ENCODE results near the gene PDE4D. TPM values are rescaled to one million over a fixed set of nuclear protein-coding genes. Genes with fewer than 3 reads are reported as not detected.

PDE4D gene
- total RNA-seq, 4 donors from 2014 or later: 35.0 to 121 (median 63.4) TPM

DNA sequence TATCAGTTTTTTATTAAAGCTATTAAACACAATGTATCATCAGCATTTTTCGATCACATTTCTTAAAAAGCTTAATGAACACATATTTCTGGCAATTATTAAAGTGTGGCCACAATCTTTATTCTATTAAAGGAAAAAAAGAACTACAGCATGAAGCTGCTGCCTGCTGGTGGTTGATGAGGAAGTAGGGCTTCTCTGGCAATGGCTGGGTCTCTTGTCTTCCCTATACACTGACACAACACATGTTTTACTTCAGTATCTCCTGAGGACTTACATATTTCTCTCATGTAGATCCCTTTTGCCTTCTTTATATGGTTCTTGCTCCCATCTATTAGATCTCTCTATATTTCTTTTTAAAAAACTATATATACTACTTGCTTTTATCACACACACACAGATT is 719.9 kb downstream of the PDE4D start:
- Histone ChIP-seq H3K27ac (no peak overlapping the region), H3K4me3 (no peak overlapping the region), H3K9me3 (no peaks in the 10 kb centered on the region), H3K27me3 (no peaks in the 10 kb centered on the region), H3K4me1 (peaks cover 0 to 12% (median 0%) of the 10 kb centered on the region in 3 donors), H3K36me3 (peaks cover 0 to 12% of the 10 kb centered on the region in 2 donors)
- no peak for TF ChIP-seq POLR2AphosphoS5 (IDR thresholded peaks at IDR 0.05)
- TF ChIP-seq, protein P1, sequence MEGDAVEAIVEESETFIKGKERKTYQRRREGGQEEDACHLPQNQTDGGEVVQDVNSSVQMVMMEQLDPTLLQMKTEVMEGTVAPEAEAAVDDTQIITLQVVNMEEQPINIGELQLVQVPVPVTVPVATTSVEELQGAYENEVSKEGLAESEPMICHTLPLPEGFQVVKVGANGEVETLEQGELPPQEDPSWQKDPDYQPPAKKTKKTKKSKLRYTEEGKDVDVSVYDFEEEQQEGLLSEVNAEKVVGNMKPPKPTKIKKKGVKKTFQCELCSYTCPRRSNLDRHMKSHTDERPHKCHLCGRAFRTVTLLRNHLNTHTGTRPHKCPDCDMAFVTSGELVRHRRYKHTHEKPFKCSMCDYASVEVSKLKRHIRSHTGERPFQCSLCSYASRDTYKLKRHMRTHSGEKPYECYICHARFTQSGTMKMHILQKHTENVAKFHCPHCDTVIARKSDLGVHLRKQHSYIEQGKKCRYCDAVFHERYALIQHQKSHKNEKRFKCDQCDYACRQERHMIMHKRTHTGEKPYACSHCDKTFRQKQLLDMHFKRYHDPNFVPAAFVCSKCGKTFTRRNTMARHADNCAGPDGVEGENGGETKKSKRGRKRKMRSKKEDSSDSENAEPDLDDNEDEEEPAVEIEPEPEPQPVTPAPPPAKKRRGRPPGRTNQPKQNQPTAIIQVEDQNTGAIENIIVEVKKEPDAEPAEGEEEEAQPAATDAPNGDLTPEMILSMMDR (IDR thresholded peaks at IDR 0.05): no peak
- TF ChIP-seq EP300 (IDR thresholded peaks at IDR 0.05): no peak
- no peak for TF ChIP-seq POLR2A (IDR thresholded peaks at IDR 0.05)
- no peak for ATAC-seq
- 73 to 90% methylated on average over 1 of the region's 1 CpG for WGBS, 2 donors (ENCODE audit: low coverage in 1 of 2)

DNA sequence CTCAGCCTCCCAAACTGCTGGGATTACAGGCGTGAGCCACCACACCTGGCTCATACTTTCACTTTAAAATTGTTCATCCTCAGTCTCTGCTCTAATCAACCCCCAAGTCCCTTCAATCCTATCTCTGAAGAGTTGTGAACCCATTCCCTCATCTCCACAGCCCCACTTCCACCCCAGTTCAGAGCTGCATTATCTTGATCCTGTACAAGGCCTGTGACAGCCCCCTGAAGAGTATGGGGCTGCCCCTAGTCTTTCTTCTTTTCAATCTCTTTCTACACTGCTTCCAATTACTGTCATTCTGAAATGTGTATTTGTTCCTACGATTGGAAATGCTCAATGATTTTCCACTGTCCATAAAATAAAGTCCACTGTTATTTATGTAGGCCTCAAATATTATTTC is 722.4 kb downstream of the PDE4D start:
- Histone ChIP-seq H3K27ac (no peak overlapping the region), H3K9me3 (no peaks in the 10 kb centered on the region), H3K27me3 (no peaks in the 10 kb centered on the region), H3K4me3 (no peak overlapping the region), H3K4me1 (peaks cover 0 to 18% (median 0%) of the 10 kb centered on the region in 3 donors), H3K36me3 (no peaks in the 10 kb centered on the region)
- TF ChIP-seq, protein P1 (IDR thresholded peaks at IDR 0.05): no peak
- TF ChIP-seq POLR2A (IDR thresholded peaks at IDR 0.05) (no peak), POLR2AphosphoS5 (IDR thresholded peaks at IDR 0.05) (no peak), EP300 (IDR thresholded peaks at IDR 0.05) (no peak)
- no peak for ATAC-seq
- 71 to 80% methylated on average over 1 to 2 of the region's 2 CpGs for WGBS, 2 donors (ENCODE audit: low coverage in 1 of 2)

DNA sequence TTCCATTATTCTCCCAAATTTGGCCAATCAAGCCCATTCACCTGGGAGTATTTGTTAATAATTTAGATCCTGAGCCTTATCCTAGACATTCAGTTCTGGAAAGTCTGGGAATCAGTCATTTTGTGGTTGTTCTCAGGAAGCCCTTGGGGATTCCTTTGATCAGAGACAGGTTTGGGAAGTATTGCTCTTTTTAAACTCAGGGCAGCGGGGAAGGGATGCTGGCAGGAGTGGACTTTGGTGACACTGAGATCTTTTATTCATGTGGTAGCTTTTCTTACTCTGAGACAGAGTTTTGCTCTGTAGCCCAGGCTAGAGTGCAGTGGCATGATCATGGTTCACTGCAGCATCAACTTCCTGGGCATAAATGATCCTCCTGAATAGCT is 723.8 kb downstream of the PDE4D start:
- peaks cover 0 to 20% (median 0%) of the 10 kb centered on the region in 3 donors for H3K4me1 ChIP-seq
- H3K27ac ChIP-seq: no peak overlapping the region
- WGBS, 2 donors (ENCODE audit: low coverage in 1 of 2): 86 to 100% methylated on average over 1 of the region's 1 CpG
- no peak overlapping the region for H3K4me3 ChIP-seq
- TF ChIP-seq POLR2AphosphoS5 (IDR thresholded peaks at IDR 0.05) (no peak), EP300 (IDR thresholded peaks at IDR 0.05) (no peak), POLR2A (IDR thresholded peaks at IDR 0.05) (no peak)
- TF ChIP-seq, protein P1 (IDR thresholded peaks at IDR 0.05): no peak
- ATAC-seq: no peak
- H3K9me3 ChIP-seq: no peaks in the 10 kb centered on the region
- no peaks in the 10 kb centered on the region for H3K36me3 ChIP-seq
- no peaks in the 10 kb centered on the region for H3K27me3 ChIP-seq

DNA sequence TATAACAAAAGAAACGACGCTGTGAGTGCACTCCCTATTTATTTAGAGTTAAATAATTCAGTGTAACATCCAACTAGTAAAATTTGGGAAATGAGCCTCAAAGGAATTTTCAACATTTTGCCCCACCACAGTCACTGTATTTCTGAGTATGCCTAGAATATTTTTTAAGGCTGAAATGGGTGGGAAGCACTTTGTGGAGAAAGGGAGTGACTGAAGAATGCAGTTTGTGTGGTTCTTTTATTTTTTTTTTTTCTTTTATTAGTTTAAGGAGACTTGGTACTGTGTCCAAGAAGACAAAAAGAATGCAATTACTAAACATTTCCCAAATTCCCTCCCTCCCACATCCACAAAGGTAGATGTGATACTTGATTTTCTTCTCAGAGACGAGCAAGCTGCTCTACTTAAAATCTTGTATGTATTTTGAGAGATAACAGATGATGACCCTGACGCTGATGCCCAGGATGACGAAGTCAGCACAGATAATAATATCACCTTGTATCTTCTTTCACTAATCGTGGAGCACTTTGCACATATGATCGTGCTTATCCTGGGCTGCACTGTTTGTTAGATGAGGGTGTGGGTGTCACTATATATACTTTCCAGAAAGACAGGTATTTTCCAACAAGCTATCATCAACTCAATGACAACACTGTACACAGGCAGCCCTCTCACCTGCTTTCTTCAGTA is 724.3 kb downstream of the PDE4D start:
- Histone ChIP-seq H3K9me3 (no peaks in the 10 kb centered on the region), H3K27ac (no peak overlapping the region), H3K36me3 (no peaks in the 10 kb centered on the region), H3K27me3 (no peaks in the 10 kb centered on the region), H3K4me3 (no peak overlapping the region), H3K4me1 (peaks cover 0 to 25% (median 2%) of the 10 kb centered on the region in 3 donors)
- TF ChIP-seq POLR2A (IDR thresholded peaks at IDR 0.05) (no peak), EP300 (IDR thresholded peaks at IDR 0.05) (no peak)
- ATAC-seq: no peak
- 53 to 75% methylated on average over 7 of the region's 7 CpGs for WGBS, 2 donors (ENCODE audit: low coverage in 1 of 2)

DNA sequence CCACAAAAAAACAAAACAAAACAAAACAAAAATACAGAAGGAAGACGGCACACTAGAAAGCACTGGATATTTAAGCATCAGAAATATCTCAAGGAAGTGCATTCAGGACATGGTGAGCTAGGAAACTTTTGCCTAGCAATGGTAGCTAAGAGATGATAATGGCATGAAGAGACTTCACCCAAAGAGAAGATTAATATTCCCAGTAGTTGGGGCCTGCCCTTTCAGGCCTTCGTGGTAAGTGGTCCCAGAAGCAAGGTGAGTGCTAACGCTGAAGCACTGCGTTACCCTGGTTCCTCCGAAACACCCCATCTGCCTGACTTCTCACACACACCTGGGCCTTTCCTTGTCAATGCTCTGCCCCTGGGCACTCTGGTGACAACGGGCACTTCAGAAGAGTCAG is 725.5 kb downstream of the PDE4D start:
- H3K4me1 ChIP-seq: peaks cover 0 to 30% (median 2%) of the 10 kb centered on the region in 3 donors
- no peak for ATAC-seq
- H3K4me3 ChIP-seq: no peak overlapping the region
- WGBS, 2 donors (ENCODE audit: low coverage in 1 of 2): 80 to 94% methylated on average over 3 of the region's 6 CpGs
- H3K9me3 ChIP-seq: no peaks in the 10 kb centered on the region
- TF ChIP-seq, protein P1 (IDR thresholded peaks at IDR 0.05): no peak
- TF ChIP-seq POLR2AphosphoS5 (IDR thresholded peaks at IDR 0.05) (no peak), EP300 (IDR thresholded peaks at IDR 0.05) (no peak), POLR2A (IDR thresholded peaks at IDR 0.05) (no peak)
- H3K36me3 ChIP-seq: no peaks in the 10 kb centered on the region
- H3K27ac ChIP-seq: no peak overlapping the region
- no peaks in the 10 kb centered on the region for H3K27me3 ChIP-seq
